Left ventricle myocardium inferior (tissue), 1 donor: Measurements from ENCODE around the gene COG1. TPM values are rescaled to one million over a fixed set of nuclear protein-coding genes. Genes with fewer than 3 reads are reported as not detected.
"Not testable (repeated sequence)": the region's sequence is repeated elsewhere in the genome, so short reads cannot be mapped to it uniquely, and the experiment has no call there.

Experiments used
- DNase-seq: peaks from one replicate; pipeline ENCODE4 v3.0.0-alpha.2; 2020
- H3K27ac ChIP-seq: fragments of 200-600 bp; replicated peaks from 2 replicates; pipeline ENCODE4 v1.8.0; 2021
- H3K27me3 ChIP-seq: fragments of 200-600 bp; 2 replicates; pipeline ENCODE4 v1.8.0; 2021; ENCODE audit warnings: low read depth
- H3K36me3 ChIP-seq: fragments of 200-600 bp; 2 replicates; pipeline ENCODE4 v1.8.0; 2021
- H3K4me1 ChIP-seq: fragments of 200-600 bp; 2 replicates; pipeline ENCODE4 v1.8.0; 2021
- H3K4me3 ChIP-seq: fragments of 200-600 bp; 2 replicates; pipeline ENCODE4 v1.8.0; 2021; ENCODE audit warnings: mild to moderate bottlenecking, moderate library complexity
- H3K9me3 ChIP-seq: fragments of 200-600 bp; replicated peaks from 2 replicates; pipeline ENCODE4 v1.8.0; 2021
- intact Hi-C: fragments of 100-400 bp; cut with micrococcal nuclease; formaldehyde crosslinking; loops from one replicate; pipeline ENCODE4 v1.11.0; 2022
- long read RNA-seq: library from polyadenylated mRNA; unstranded; transcript quantifications from one replicate; pipeline ENCODE4 v2.0.0, GENCODE V29; 2021
- total RNA-seq: library from RNA; stranded (reverse); fragmentation: NEBNext Ultra II Directional; extraction: Animal tissue kit (Norgen Biotek cat#: 25700); gene quantifications from one replicate; pipeline ENCODE4 v1.2.1, GENCODE V29; 2021
- TF ChIP-seq, protein P1 (sequence below): fragments of 200-600 bp; IDR thresholded peaks from 2 replicates; pipeline ENCODE4 v1.8.0; 2021; ENCODE audit warnings: antibody characterized with exemption, mild to moderate bottlenecking, borderline replicate concordance
- donor health status: DM: no; HTN: yes; CAD: no; lungs with severe emphysema.

Gene COG1, protein sequence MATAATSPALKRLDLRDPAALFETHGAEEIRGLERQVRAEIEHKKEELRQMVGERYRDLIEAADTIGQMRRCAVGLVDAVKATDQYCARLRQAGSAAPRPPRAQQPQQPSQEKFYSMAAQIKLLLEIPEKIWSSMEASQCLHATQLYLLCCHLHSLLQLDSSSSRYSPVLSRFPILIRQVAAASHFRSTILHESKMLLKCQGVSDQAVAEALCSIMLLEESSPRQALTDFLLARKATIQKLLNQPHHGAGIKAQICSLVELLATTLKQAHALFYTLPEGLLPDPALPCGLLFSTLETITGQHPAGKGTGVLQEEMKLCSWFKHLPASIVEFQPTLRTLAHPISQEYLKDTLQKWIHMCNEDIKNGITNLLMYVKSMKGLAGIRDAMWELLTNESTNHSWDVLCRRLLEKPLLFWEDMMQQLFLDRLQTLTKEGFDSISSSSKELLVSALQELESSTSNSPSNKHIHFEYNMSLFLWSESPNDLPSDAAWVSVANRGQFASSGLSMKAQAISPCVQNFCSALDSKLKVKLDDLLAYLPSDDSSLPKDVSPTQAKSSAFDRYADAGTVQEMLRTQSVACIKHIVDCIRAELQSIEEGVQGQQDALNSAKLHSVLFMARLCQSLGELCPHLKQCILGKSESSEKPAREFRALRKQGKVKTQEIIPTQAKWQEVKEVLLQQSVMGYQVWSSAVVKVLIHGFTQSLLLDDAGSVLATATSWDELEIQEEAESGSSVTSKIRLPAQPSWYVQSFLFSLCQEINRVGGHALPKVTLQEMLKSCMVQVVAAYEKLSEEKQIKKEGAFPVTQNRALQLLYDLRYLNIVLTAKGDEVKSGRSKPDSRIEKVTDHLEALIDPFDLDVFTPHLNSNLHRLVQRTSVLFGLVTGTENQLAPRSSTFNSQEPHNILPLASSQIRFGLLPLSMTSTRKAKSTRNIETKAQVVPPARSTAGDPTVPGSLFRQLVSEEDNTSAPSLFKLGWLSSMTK
- 44.7 TPM for total RNA-seq
- long read RNA-seq, full-length matches to known transcripts = 46 of 149 reads
- long read RNA-seq, partial matches to known transcripts = 90 of 149 reads
- long read RNA-seq, other reads (novel, unspliced or antisense) = 13 of 149 reads

DNA sequence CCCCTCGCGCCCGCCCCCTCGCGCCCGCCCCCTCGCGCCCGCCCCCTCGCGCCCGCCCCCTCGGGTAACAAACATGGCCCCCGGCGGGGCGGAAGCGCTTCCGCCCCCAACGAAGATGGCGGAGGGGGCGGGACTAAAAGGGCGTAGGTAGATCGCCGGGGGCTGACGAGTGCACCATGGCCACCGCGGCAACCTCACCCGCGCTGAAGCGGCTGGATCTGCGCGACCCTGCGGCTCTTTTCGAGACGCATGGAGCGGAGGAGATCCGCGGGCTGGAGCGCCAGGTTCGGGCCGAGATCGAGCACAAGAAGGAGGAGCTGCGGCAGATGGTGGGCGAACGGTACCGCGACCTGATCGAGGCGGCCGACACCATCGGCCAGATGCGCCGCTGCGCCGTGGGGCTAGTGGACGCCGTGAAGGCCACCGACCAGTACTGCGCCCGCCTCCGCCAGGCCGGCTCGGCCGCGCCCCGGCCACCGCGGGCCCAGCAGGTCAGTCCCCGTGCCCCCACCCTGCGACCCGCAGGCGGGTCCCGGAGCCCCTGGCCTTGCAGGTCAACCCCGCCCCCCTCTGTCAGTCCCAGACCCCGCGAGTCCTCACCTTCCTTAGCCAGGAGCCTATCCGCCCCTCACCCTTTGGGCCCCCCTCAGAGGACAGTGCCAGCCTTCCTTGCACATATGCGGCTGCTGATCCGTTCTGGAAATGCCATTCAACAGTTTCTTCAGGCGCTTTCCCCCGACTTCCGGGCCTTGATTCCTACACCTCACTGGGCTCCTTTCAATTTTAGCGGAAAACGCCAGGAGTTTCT, at the start of gene COG1:
Gene COG1 (plus strand): TSS at position 162 of the 808 bp plus-strand sequence. CDS start 15 bp downstream, at position 177.
- TF ChIP-seq, protein P1, sequence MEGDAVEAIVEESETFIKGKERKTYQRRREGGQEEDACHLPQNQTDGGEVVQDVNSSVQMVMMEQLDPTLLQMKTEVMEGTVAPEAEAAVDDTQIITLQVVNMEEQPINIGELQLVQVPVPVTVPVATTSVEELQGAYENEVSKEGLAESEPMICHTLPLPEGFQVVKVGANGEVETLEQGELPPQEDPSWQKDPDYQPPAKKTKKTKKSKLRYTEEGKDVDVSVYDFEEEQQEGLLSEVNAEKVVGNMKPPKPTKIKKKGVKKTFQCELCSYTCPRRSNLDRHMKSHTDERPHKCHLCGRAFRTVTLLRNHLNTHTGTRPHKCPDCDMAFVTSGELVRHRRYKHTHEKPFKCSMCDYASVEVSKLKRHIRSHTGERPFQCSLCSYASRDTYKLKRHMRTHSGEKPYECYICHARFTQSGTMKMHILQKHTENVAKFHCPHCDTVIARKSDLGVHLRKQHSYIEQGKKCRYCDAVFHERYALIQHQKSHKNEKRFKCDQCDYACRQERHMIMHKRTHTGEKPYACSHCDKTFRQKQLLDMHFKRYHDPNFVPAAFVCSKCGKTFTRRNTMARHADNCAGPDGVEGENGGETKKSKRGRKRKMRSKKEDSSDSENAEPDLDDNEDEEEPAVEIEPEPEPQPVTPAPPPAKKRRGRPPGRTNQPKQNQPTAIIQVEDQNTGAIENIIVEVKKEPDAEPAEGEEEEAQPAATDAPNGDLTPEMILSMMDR = no peak
- intact Hi-C loops = no loop called here

DNA sequence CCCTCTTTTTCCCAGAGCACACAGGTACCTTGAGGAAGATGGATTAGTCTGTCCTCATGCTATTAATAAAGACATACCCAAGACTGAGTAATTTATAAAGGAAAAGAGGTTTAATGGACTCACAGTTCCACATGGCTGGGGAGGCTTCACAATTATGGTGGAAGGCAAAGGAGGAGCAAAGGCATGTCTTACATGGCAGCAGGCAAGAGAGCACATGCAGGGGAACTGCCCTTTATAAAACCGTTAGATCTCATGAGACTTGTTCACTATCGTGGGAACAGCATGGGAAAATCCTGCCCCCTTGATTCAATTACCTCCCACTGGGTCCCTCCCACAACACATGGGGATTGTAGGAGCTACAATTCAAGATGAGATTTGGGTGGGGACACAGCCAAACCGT, 48.6 kb upstream of the COG1 start:
- intact Hi-C loops, H3K27ac ChIP-seq, DNase-seq, H3K4me1 ChIP-seq, H3K36me3 ChIP-seq, H3K4me3 ChIP-seq: not testable (repeated sequence)
- Histone ChIP-seq H3K9me3 (peaks cover 26% of the 10 kb centered on the region), H3K27me3 (peaks cover 42% of the 10 kb centered on the region)

More for the DNA sequence above, at the start of gene COG1:
- DNase-seq = peak; percentile 88
- Histone ChIP-seq H3K4me1 (peaks cover 35% of the 10 kb centered on the region), H3K36me3 (peaks cover 18% of the 10 kb centered on the region), H3K4me3 (peak within 1 kb of the TSS; percentile 96), H3K9me3 (no peaks in the 10 kb centered on the region), H3K27me3 (no peaks in the 10 kb centered on the region), H3K27ac (peak within 1 kb of the TSS; percentile 91)

DNA sequence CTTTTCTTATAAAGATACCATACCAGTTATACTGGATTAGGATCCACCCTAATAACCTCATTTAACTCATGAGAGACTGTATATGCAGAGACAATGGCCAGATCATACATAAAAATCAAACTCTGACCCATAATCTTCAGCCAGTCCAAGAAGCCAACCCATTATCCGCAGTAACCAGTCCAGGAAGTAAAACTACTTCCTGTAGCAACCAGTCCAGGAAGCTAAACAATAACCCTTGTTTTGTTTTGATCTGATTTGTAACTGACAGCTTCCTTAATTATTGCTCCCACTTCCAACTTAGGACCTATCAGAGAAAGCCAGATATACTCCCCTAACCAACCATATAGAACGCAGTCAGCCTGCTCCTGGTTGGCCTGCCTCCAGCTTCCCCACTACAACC, 47.2 kb upstream of the COG1 start:
- no peak for DNase-seq
- no peak overlapping the region for H3K27ac ChIP-seq
- intact Hi-C loops = no loop called here
- H3K9me3 ChIP-seq = peaks cover 28% of the 10 kb centered on the region
- H3K4me1 ChIP-seq = no peaks in the 10 kb centered on the region
- TF ChIP-seq, protein P1 = no peak
- H3K4me3 ChIP-seq = no peak overlapping the region
- no peaks in the 10 kb centered on the region for H3K36me3 ChIP-seq
- peaks cover 42% of the 10 kb centered on the region for H3K27me3 ChIP-seq

DNA sequence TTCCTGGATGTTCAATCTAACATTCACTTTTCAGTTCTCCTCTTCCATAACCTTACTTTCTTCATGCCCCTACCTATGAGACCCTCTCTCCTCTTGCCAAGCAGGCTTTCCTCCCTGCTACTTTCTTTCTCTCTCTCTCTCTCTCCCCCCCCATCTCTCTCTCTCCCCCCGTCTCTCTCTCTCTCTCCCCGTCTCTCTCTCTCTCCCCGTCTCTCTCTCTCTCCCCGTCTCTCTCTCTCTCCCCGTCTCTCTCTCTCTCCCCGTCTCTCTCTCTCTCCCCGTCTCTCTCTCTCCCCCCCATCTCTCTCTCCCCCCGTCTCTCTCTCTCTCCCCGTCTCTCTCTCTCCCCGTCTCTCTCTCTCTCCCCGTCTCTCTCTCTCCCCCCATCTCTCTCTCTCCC, 45.1 kb upstream of the COG1 start:
- not testable (repeated sequence) for H3K4me1 ChIP-seq
- H3K9me3 ChIP-seq = peaks cover 28% of the 10 kb centered on the region

DNA sequence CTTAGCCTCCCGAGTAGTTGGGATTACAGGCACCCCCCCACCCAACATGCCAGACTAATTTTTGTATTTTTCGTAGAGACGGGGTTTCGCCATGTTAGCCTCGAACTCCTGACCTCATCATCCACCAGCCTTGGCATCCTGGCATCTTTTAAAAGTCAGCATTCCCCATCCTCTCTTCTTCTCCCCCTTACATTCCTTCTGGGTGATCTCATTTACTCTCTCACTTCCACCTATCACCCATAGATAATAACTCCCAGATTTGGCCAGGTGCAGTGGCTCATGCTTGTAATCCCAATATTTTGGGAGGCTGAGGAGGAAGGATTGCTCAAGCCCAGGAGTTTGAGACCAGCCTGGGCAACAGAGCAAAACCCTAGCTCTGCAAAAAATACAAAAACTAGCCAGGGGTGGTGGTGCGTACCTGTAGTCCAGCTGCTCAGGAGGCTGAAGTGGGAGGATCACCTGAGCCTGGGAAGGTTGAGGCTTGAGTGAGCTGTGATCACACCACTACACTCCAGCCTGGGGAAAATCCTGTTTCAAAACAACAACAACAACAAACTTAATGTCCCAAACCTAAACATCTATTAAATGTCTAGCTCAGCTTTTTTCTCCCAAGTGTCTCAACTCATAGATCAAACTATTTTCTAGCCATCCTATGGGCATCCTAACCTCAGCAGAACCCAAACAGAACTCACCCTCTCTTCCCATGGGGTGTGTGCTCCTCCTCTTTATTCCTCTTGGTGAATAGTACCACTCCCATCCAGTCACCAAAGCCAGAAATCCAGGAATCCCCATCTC, 44.1 kb upstream of the COG1 start:
- no peak for DNase-seq
- Histone ChIP-seq H3K27me3 (peaks cover 38% of the 10 kb centered on the region), H3K36me3 (no peaks in the 10 kb centered on the region), H3K4me3 (no peak overlapping the region), H3K9me3 (peaks cover 28% of the 10 kb centered on the region), H3K4me1 (no peaks in the 10 kb centered on the region), H3K27ac (no peak overlapping the region)
- TF ChIP-seq, protein P1 = no peak
- intact Hi-C loops = no loop called here

More for the DNA sequence above, 45.1 kb upstream of the COG1 start:
- peaks cover 38% of the 10 kb centered on the region for H3K27me3 ChIP-seq
- DNase-seq, H3K4me3 ChIP-seq, H3K36me3 ChIP-seq, H3K27ac ChIP-seq, intact Hi-C loops: not testable (repeated sequence)

DNA sequence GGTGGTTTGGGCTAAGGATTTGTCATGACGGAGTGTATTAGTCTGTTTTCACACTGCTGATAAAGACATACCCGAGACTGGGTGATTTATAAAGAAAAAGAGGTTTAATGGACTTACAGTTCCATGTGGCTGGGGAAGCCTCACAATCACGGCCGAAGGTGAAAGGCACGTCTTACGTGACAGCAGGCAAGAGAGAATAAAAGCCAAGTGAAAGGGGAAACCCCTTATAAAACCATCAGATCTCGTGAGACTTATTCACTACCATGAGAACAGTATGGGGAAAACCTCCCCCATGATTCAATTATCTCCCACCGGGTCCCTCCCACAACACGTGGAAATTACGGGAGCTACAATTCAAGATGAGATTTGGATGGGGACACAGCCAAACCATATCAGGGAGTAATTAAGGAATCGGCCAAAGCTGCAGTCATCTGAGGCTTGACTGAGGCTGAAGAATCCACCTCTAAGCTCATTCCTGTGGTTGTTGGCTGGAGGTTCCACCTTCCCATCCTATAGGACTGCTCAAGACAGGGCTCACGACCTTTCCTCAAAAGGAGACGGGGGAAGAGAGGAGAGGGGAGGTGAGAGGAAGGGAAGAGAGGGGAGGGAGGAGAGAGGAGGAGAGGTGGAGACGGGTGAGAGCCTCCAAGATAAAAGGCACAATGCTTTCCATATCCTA, 42.1 kb upstream of the COG1 start:
- not testable (repeated sequence) for H3K4me1 ChIP-seq, H3K4me3 ChIP-seq, H3K27ac ChIP-seq, DNase-seq, H3K36me3 ChIP-seq, H3K9me3 ChIP-seq
- intact Hi-C loops = loop anchor here (10.0 kb wide), 2 partner anchors 166 to 426 kb away; no protein-coding TSS in a partner anchor
- peaks cover 48% of the 10 kb centered on the region for H3K27me3 ChIP-seq
